ENCODE results near the gene DLK2.

DNA sequence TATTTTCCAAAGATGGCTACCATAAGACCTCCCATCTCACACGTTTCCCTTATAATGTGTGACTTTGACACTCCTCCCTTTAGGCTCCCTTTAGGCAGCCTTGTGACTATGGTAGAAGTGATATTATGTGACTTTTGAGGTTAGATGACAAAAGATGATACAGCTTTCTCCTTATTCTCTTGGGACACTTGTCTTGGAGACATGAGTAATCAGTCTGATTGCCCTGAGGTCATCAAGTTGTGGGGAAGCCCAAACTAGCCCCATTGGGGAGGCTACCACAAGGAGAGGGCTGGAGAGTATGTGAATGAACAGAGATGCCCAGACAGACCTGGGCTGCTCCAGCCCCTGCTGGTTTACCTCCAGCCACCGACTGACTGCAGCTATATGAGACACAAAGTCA, 10.6 kb upstream of the DLK2 start:
- TF ChIP-seq CTCF (CRISPR knock-in tag; IDR thresholded peaks at IDR 0.05) (no peak), ZKSCAN1 (IDR thresholded peaks at IDR 0.05; ENCODE audit: low read length) (no peak), ZNF609 (CRISPR knock-in tag; IDR thresholded peaks at IDR 0.05; ENCODE audit: borderline replicate concordance) (no peak), FOSL1 (CRISPR knock-in tag; IDR thresholded peaks at IDR 0.05; ENCODE audit: borderline replicate concordance) (no peak), RAD21 (CRISPR knock-in tag; IDR thresholded peaks at IDR 0.05) (no peak), YY1 (IDR thresholded peaks at IDR 0.05; ENCODE audit: insufficient read depth, insufficient replicate concordance, low read depth, low read length) (no peak), PHF8 (CRISPR knock-in tag; IDR thresholded peaks at IDR 0.05) (no peak)
- TF ChIP-seq, protein P1, sequence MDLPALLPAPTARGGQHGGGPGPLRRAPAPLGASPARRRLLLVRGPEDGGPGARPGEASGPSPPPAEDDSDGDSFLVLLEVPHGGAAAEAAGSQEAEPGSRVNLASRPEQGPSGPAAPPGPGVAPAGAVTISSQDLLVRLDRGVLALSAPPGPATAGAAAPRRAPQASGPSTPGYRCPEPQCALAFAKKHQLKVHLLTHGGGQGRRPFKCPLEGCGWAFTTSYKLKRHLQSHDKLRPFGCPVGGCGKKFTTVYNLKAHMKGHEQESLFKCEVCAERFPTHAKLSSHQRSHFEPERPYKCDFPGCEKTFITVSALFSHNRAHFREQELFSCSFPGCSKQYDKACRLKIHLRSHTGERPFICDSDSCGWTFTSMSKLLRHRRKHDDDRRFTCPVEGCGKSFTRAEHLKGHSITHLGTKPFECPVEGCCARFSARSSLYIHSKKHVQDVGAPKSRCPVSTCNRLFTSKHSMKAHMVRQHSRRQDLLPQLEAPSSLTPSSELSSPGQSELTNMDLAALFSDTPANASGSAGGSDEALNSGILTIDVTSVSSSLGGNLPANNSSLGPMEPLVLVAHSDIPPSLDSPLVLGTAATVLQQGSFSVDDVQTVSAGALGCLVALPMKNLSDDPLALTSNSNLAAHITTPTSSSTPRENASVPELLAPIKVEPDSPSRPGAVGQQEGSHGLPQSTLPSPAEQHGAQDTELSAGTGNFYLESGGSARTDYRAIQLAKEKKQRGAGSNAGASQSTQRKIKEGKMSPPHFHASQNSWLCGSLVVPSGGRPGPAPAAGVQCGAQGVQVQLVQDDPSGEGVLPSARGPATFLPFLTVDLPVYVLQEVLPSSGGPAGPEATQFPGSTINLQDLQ (CRISPR knock-in tag; IDR thresholded peaks at IDR 0.05): no peak
- TF ChIP-seq, protein P2, sequence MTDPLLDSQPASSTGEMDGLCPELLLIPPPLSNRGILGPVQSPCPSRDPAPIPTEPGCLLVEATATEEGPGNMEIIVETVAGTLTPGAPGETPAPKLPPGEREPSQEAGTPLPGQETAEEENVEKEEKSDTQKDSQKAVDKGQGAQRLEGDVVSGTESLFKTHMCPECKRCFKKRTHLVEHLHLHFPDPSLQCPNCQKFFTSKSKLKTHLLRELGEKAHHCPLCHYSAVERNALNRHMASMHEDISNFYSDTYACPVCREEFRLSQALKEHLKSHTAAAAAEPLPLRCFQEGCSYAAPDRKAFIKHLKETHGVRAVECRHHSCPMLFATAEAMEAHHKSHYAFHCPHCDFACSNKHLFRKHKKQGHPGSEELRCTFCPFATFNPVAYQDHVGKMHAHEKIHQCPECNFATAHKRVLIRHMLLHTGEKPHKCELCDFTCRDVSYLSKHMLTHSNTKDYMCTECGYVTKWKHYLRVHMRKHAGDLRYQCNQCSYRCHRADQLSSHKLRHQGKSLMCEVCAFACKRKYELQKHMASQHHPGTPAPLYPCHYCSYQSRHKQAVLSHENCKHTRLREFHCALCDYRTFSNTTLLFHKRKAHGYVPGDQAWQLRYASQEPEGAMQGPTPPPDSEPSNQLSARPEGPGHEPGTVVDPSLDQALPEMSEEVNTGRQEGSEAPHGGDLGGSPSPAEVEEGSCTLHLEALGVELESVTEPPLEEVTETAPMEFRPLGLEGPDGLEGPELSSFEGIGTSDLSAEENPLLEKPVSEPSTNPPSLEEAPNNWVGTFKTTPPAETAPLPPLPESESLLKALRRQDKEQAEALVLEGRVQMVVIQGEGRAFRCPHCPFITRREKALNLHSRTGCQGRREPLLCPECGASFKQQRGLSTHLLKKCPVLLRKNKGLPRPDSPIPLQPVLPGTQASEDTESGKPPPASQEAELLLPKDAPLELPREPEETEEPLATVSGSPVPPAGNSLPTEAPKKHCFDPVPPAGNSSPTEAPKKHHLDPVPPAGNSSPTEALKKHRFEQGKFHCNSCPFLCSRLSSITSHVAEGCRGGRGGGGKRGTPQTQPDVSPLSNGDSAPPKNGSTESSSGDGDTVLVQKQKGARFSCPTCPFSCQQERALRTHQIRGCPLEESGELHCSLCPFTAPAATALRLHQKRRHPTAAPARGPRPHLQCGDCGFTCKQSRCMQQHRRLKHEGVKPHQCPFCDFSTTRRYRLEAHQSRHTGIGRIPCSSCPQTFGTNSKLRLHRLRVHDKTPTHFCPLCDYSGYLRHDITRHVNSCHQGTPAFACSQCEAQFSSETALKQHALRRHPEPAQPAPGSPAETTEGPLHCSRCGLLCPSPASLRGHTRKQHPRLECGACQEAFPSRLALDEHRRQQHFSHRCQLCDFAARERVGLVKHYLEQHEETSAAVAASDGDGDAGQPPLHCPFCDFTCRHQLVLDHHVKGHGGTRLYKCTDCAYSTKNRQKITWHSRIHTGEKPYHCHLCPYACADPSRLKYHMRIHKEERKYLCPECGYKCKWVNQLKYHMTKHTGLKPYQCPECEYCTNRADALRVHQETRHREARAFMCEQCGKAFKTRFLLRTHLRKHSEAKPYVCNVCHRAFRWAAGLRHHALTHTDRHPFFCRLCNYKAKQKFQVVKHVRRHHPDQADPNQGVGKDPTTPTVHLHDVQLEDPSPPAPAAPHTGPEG (CRISPR knock-in tag; IDR thresholded peaks at IDR 0.05): no peak
- TF ChIP-seq, protein P3, sequence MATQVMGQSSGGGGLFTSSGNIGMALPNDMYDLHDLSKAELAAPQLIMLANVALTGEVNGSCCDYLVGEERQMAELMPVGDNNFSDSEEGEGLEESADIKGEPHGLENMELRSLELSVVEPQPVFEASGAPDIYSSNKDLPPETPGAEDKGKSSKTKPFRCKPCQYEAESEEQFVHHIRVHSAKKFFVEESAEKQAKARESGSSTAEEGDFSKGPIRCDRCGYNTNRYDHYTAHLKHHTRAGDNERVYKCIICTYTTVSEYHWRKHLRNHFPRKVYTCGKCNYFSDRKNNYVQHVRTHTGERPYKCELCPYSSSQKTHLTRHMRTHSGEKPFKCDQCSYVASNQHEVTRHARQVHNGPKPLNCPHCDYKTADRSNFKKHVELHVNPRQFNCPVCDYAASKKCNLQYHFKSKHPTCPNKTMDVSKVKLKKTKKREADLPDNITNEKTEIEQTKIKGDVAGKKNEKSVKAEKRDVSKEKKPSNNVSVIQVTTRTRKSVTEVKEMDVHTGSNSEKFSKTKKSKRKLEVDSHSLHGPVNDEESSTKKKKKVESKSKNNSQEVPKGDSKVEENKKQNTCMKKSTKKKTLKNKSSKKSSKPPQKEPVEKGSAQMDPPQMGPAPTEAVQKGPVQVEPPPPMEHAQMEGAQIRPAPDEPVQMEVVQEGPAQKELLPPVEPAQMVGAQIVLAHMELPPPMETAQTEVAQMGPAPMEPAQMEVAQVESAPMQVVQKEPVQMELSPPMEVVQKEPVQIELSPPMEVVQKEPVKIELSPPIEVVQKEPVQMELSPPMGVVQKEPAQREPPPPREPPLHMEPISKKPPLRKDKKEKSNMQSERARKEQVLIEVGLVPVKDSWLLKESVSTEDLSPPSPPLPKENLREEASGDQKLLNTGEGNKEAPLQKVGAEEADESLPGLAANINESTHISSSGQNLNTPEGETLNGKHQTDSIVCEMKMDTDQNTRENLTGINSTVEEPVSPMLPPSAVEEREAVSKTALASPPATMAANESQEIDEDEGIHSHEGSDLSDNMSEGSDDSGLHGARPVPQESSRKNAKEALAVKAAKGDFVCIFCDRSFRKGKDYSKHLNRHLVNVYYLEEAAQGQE (IDR thresholded peaks at IDR 0.05; ENCODE audit: borderline replicate concordance in 1 of 2, low read depth in 1 of 2, low read length in 2 of 2): no peak
